Measurements from ENCODE around the gene ADGRL3. TPM values are rescaled to one million over a fixed set of nuclear protein-coding genes. Genes with fewer than 3 reads are reported as not detected.

ADGRL3 gene
- total and polyA plus RNA-seq, 9 donors, result 0.88 to 9.5 (median 2.5) TPM

DNA sequence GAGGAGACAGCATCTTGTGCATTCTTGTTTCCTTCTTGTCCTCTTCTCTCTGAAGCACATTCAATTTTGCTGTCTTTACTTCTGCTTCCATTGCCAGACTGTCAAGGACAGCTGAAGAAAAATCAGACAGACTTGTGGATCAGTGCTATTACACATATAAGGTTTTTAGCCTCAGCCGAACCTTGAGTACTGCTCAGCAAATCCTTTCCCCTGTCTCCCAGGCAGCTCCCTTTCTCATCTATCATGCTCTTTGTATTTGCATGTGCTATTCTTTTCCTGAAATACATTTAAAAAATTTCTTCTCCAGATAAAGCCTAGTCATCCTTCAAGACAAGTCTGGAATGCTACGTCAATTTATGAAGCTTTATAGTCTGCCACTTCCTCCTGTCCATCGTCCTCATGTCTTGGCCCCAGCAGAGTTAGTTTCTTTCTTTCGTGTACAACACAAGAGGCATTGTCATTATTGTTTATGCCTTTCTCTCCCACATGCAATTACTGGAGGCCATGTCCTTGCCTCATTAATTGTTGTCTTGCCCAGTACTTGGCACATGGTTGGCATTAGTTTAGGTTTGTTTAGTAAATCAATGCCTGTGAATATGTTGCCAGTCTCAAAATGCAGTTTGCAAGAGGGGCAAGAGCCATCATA is 45.1 kb downstream of the ADGRL3 start:
- intact Hi-C loops (cut with DNase I), result no loop called here
- H3K9me3 ChIP-seq, result no peaks in the 10 kb centered on the region
- H3K4me3 ChIP-seq, result no peak overlapping the region
- no peaks in the 10 kb centered on the region for H3K36me3 ChIP-seq
- 45 to 67% (median 57%) methylated on average over 4 of the region's 4 CpGs for WGBS, 3 donors
- H3K27me3 ChIP-seq, result no peaks in the 10 kb centered on the region
- H3K4me1 ChIP-seq (ENCODE audit: insufficient read depth), result no peaks in the 10 kb centered on the region
- no peak for DNase-seq
- TF ChIP-seq POLR2A (IDR thresholded peaks at IDR 0.05) (no peak), EP300 (IDR thresholded peaks at IDR 0.05) (no peak), CTCF (IDR thresholded peaks at IDR 0.05) (no peak)
- H3K27ac ChIP-seq, result no peak overlapping the region

DNA sequence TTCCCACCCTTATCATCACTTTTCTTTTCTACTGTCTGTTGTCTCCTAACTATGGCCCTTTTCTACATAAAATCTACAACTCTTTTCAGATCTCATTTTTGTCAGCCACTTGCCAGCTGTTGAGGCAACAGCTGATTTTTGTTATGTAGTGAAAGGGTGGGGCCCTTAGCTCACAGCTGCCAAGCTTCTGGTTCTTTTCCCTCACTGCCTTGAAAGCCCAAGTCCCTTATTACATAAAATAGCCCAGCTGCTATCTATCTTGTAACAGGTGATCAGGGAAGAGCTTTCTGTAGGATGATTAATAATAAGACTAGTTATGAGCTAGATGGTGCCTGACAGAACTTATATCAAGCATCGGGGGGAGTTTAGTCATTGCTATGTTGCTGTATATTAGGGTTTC is 45.9 kb downstream of the ADGRL3 start:
- no peak for DNase-seq
- H3K4me3 ChIP-seq, result no peak overlapping the region
- no peaks in the 10 kb centered on the region for H3K27me3 ChIP-seq
- H3K36me3 ChIP-seq, result no peaks in the 10 kb centered on the region
- H3K27ac ChIP-seq, result no peak overlapping the region
- no peaks in the 10 kb centered on the region for H3K4me1 ChIP-seq (ENCODE audit: insufficient read depth)
- no peaks in the 10 kb centered on the region for H3K9me3 ChIP-seq
- TF ChIP-seq POLR2A (IDR thresholded peaks at IDR 0.05) (no peak), CTCF (IDR thresholded peaks at IDR 0.05) (no peak), EP300 (IDR thresholded peaks at IDR 0.05) (no peak)
- WGBS, 3 donors, result 35 to 50% (median 36%) methylated on average over 1 of the region's 1 CpG
- intact Hi-C loops (cut with DNase I), result no loop called here

- H3K4me1 ChIP-seq (ENCODE audit: insufficient read depth), result no peaks in the 10 kb centered on the region
- TF ChIP-seq EP300 (IDR thresholded peaks at IDR 0.05), result no peak
- TF ChIP-seq POLR2A (IDR thresholded peaks at IDR 0.05), result no peak
- no peak for TF ChIP-seq CTCF (IDR thresholded peaks at IDR 0.05)
- intact Hi-C loops (cut with DNase I), result no loop called here
- no peak for DNase-seq
- H3K27me3 ChIP-seq, result no peaks in the 10 kb centered on the region
- H3K9me3 ChIP-seq, result no peaks in the 10 kb centered on the region
- WGBS, 3 donors, result 48 to 63% (median 52%) methylated on average over 8 of the region's 8 CpGs
- H3K36me3 ChIP-seq, result no peaks in the 10 kb centered on the region
- H3K4me3 ChIP-seq, result no peak overlapping the region
- no peak overlapping the region for H3K27ac ChIP-seq
Measured at GRCh38 chr4:61248705-61249104, 48.6 kb downstream of the ADGRL3 start.

DNA sequence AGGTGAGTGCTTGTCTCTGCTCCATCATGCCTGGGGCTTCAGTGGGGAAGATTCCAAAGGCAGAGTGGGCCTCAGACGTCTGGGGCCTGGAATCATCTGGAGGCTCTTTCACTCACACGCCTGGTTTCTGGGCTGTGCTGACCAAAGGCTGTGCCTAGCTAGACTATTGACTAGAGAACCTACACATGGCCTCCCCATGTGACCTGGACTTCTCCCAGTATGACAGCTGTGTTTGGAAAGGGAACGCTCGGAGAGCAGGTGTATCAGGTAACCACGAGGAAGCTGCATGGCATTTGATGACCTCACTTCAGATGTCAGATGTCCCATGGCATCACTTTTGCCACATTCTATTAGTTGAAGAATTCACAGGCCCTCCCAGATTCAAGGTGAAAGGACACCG is 51.0 kb downstream of the ADGRL3 start:
- H3K4me1 ChIP-seq (ENCODE audit: insufficient read depth), result no peaks in the 10 kb centered on the region
- DNase-seq, result no peak
- H3K4me3 ChIP-seq, result no peak overlapping the region
- H3K27ac ChIP-seq, result no peak overlapping the region
- intact Hi-C loops (cut with DNase I), result no loop called here
- 65 to 79% (median 76%) methylated on average over 6 of the region's 6 CpGs for WGBS, 3 donors
- H3K27me3 ChIP-seq, result no peaks in the 10 kb centered on the region
- no peaks in the 10 kb centered on the region for H3K36me3 ChIP-seq
- TF ChIP-seq POLR2A (IDR thresholded peaks at IDR 0.05) (no peak), EP300 (IDR thresholded peaks at IDR 0.05) (no peak), CTCF (IDR thresholded peaks at IDR 0.05) (no peak)
- H3K9me3 ChIP-seq, result no peaks in the 10 kb centered on the region
